RWPE2 (cell line): ENCODE results near the gene RADIL.

Source experiments
- ATAC-seq: fragments of 200-7000 bp; cut with Tn5 transposase; 3 replicates; pipeline ENCODE4 v1.9.1; 2021; ENCODE audit warnings: low read depth
- DNase-seq: peaks from one replicate; pipeline ENCODE4 v3.0.0-alpha.2; 2020; ENCODE audit warnings: low spot score
- H3K27ac ChIP-seq: fragments of 450-650 bp; 2 replicates; pipeline ENCODE4 v1.5.1; 2017; ENCODE audit warnings: mild to moderate bottlenecking; ENCODE audit not compliant: poor library complexity, severe bottlenecking
- H3K27me3 ChIP-seq: fragments of 250-450 bp; sonication (Bioruptor Pico); 2 replicates; pipeline ENCODE4 v1.5.1; 2021; ENCODE audit warnings: mild to moderate bottlenecking, moderate library complexity; ENCODE audit not compliant: insufficient read depth, poor library complexity, severe bottlenecking
- H3K36me3 ChIP-seq: fragments of 250-450 bp; sonication (Bioruptor Pico); 2 replicates; pipeline ENCODE4 v1.5.1; 2020; ENCODE audit warnings: low read depth, mild to moderate bottlenecking, moderate library complexity
- H3K4me1 ChIP-seq: fragments of 250-450 bp; sonication (Bioruptor Pico); 2 replicates; pipeline ENCODE4 v1.5.1; 2021; ENCODE audit warnings: mild to moderate bottlenecking, moderate library complexity; ENCODE audit not compliant: insufficient read depth, poor library complexity, severe bottlenecking
- H3K4me3 ChIP-seq: fragments of 250-450 bp; sonication (Bioruptor Pico); 2 replicates; pipeline ENCODE4 v1.5.1; 2021; ENCODE audit warnings: mild to moderate bottlenecking, moderate library complexity; ENCODE audit not compliant: severe bottlenecking
- H3K9me3 ChIP-seq: fragments of 250-450 bp; sonication (Bioruptor Pico); 2 replicates; pipeline ENCODE4 v1.5.1; 2021; ENCODE audit warnings: mild to moderate bottlenecking, moderate library complexity; ENCODE audit not compliant: severe bottlenecking
- CTCF ChIP-seq: fragments of 450-650 bp; IDR thresholded peaks from one replicate; pipeline ENCODE4 v1.5.1; 2017; ENCODE audit warnings: mild to moderate bottlenecking, moderate library complexity; ENCODE audit not compliant: poor library complexity, severe bottlenecking

RADIL gene

DNA sequence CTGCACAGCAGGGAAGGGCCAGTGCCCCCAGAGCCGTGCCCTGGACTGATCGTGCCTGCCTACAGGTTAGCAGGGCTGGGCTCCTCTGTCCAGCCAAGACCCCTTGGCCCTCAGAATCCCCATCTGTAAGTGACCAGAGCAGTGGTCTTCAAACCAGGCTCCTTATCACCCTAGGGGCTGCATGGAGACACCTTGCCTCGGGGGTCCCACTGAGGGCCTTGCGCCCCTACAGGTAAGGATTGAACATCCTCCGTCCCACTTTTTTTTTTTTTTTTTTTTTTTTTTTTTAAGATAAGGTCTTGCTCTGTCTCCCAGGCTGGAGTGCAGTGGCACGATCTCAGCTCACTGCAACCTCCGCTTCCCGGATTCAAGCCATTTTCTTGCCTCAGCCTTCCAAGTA lies 32.6 kb upstream of the RADIL start:
- H3K4me3 ChIP-seq = no peak overlapping the region
- no peak overlapping the region for H3K27ac ChIP-seq
- H3K4me1 ChIP-seq = no peaks in the 10 kb centered on the region
- H3K27me3 ChIP-seq = no peaks in the 10 kb centered on the region
- ATAC-seq (no peak), DNase-seq (no peak)
- H3K9me3 ChIP-seq = peaks cover 5% of the 10 kb centered on the region
- TF ChIP-seq CTCF = no peak
- H3K36me3 ChIP-seq = no peaks in the 10 kb centered on the region

- Histone ChIP-seq H3K9me3 (peaks cover 4% of the 10 kb centered on the region), H3K4me1 (no peaks in the 10 kb centered on the region), H3K36me3 (no peaks in the 10 kb centered on the region), H3K27ac (no peak overlapping the region), H3K27me3 (no peaks in the 10 kb centered on the region), H3K4me3 (no peak overlapping the region)
- TF ChIP-seq CTCF = no peak
- no peak for ATAC-seq
- DNase-seq = no peak
Observed at GRCh38 chr7:4911111-4911828, 27.8 kb upstream of the RADIL start.

DNA sequence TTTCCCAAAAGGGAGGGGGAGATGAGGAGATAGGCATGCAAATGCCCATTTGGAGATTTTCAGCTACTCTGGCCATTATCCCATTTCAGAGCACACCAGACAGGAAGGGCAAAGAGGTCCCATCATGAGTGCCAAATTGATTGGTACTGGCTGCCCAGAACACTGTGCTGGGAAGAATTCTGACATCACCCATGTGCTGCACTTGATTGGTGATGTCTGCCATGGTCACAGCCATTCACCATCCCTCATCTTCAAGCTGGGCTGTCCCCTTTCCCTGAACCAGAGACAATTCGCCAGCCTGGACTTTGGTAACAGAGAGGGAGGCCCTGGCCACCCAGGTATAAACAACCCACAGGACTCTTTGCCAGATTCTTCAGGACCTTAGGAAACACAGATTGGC lies 23.2 kb upstream of the RADIL start:
- no peaks in the 10 kb centered on the region for H3K4me1 ChIP-seq
- DNase-seq (no peak), ATAC-seq (no peak)
- H3K27me3 ChIP-seq = no peaks in the 10 kb centered on the region
- H3K9me3 ChIP-seq = peaks cover 4% of the 10 kb centered on the region
- no peak overlapping the region for H3K4me3 ChIP-seq
- no peak for TF ChIP-seq CTCF
- H3K27ac ChIP-seq = no peak overlapping the region
- H3K36me3 ChIP-seq = no peaks in the 10 kb centered on the region

DNA sequence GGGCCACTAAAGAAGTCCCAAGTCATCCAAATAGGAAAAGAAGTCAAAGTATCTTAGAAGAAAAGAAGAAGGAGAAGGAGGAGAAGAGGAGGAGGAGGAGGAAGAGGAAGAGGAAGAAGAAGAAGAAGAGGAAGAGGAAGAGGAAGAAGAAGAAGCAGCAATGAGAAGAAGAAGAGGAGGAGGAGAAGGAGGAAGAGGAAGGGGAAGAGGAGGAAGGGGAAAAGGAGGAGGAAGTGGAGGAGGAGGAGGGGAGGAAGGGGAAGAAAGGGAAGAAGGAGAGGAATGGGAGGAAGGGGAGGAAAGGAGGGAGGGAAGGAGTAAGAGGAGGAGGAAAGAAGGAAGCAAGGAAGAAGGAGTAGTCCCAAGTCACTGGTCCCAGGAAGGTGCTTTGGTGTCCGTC lies 21.7 kb upstream of the RADIL start:
- ATAC-seq (no peak), DNase-seq (no peak)
- no peak for TF ChIP-seq CTCF
- H3K4me1 ChIP-seq = no peaks in the 10 kb centered on the region
- no peak overlapping the region for H3K27ac ChIP-seq
- no peaks in the 10 kb centered on the region for H3K36me3 ChIP-seq
- peaks cover 4% of the 10 kb centered on the region for H3K9me3 ChIP-seq
- H3K27me3 ChIP-seq = no peaks in the 10 kb centered on the region
- no peak overlapping the region for H3K4me3 ChIP-seq

DNA sequence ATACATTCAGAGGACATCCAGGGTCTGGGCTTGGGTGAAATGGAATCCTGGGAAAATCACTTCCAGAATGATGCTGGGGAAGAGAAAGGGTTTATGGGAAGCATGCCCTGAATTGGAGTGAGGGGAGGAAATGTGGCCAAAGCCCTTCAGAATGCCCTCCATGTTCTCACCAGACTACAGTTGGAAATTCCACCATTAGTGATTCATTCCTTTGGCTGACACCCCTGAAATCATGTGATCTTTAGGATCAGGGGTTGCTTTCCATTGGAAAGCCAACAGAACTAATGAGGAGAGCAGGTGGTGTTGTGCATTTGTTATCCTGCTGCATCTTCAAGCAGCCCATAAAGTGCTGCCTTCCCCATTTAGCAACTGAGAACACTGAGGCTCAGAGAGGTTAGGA lies 20.8 kb upstream of the RADIL start:
- Histone ChIP-seq H3K9me3 (peaks cover 4% of the 10 kb centered on the region), H3K27me3 (no peaks in the 10 kb centered on the region), H3K36me3 (no peaks in the 10 kb centered on the region), H3K27ac (no peak overlapping the region), H3K4me1 (no peaks in the 10 kb centered on the region), H3K4me3 (no peak overlapping the region)
- DNase-seq (no peak), ATAC-seq (no peak)
- no peak for TF ChIP-seq CTCF
